Adrenal gland (tissue), 5 donors: ENCODE measurements around the gene ZNF618.

Experiments
- POLR2A ChIP-seq, 2 donors: fragments of 450-650 bp; IDR thresholded peaks; one replicate each; pipeline ENCODE4 v1.6.1; 2017; ENCODE audit warnings: antibody characterized with exemption in 2 of 2, mild to moderate bottlenecking in 2 of 2, moderate library complexity in 1 of 2
- TF ChIP-seq, protein P1 (sequence below), 6 experiments: fragments of 450-650 bp in 4 of 6; fragments of 200-600 bp in 2 of 6; sonication (generic) in 1 of 6; IDR thresholded peaks; 1 replicate in 5 of 6; 2 replicates in 1 of 6; pipeline versions ENCODE4 v1.5.1 to v1.8.0; 2016 to 2021; ENCODE audit warnings: antibody characterized with exemption in 6 of 6, mild to moderate bottlenecking in 2 of 6, moderate library complexity in 1 of 6
- donor health status: DM: no; HTN: no; CAD: no.

DNA sequence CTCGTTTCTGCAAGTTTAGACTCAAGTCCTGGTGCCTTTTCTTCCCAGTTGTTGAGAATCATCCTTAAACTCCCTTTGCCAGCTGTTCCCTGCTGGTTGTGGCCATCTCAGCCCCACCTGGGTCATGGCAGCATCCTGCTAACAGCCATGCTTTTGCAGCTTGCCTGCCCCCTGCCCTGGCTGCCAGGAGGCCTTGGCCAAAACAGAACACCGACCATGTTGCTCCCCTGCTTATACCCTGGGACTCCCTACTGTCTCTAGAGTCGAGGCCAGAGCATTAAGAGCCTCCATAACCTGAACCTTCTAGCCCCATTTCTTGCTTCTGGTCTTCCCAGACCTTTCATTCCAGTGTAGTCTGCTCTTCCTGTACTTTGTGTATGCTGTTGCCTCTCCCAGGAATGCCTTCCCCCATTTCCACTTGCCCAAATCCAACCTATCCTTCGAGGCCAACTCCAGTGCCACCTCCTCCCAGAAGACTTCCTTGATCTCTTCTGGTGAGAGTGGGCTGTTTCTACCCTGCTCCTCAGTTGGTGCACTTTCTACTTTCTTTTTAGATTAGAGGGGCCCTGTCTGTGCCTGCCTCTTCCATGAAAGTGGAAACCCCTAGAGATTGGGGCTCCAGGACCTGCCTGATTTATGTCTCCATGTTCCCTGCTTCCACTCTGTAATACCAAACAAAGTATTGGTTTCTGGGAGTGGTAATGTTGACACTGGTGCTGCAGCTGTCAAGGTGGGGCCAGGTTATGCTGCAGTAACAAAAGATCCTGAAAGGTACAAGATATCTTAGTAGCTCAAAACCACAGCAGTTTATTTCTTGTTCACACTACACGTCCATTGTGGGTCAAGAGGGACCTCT is 113.8 kb downstream of the ZNF618 start:
- TF ChIP-seq, protein P1, sequence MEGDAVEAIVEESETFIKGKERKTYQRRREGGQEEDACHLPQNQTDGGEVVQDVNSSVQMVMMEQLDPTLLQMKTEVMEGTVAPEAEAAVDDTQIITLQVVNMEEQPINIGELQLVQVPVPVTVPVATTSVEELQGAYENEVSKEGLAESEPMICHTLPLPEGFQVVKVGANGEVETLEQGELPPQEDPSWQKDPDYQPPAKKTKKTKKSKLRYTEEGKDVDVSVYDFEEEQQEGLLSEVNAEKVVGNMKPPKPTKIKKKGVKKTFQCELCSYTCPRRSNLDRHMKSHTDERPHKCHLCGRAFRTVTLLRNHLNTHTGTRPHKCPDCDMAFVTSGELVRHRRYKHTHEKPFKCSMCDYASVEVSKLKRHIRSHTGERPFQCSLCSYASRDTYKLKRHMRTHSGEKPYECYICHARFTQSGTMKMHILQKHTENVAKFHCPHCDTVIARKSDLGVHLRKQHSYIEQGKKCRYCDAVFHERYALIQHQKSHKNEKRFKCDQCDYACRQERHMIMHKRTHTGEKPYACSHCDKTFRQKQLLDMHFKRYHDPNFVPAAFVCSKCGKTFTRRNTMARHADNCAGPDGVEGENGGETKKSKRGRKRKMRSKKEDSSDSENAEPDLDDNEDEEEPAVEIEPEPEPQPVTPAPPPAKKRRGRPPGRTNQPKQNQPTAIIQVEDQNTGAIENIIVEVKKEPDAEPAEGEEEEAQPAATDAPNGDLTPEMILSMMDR (IDR thresholded peaks at IDR 0.05) = no peak
- no peak for TF ChIP-seq POLR2A (IDR thresholded peaks at IDR 0.05)
